ENCODE results near the gene CLEC18A.
A peak's percentile ranks its signal among the peaks of the same experiment; 100 is the strongest.

GRCh38 chr16:69930117-69930776 lies 20.9 kb upstream of the CLEC18A start:
- TF ChIP-seq CBX8 (IDR thresholded peaks at IDR 0.05) (no peak), CTCF (IDR thresholded peaks at IDR 0.05) (peak; percentile 85), HOXA7 (CRISPR knock-in tag; IDR thresholded peaks at IDR 0.05) (no peak), JUN (IDR thresholded peaks at IDR 0.05) (no peak), BHLHE40 (IDR thresholded peaks at IDR 0.05; ENCODE audit: low read depth, low read length) (no peak), JUNB (IDR thresholded peaks at IDR 0.05) (no peak), CBX2 (IDR thresholded peaks at IDR 0.05; ENCODE audit: borderline replicate concordance, low read depth) (no peak), PBX3 (IDR thresholded peaks at IDR 0.05) (no peak), POLR2A (IDR thresholded peaks at IDR 0.05; ENCODE audit: low read length) (no peak), RFX5 (IDR thresholded peaks at IDR 0.05) (no peak), SMC3 (IDR thresholded peaks at IDR 0.05) (peak; percentile 78), CHD2 (IDR thresholded peaks at IDR 0.05; ENCODE audit: low read length, partially characterized antibody) (no peak), EHMT2 (IDR thresholded peaks at IDR 0.05; ENCODE audit: low read depth) (no peak)
- TF ChIP-seq, protein P1, sequence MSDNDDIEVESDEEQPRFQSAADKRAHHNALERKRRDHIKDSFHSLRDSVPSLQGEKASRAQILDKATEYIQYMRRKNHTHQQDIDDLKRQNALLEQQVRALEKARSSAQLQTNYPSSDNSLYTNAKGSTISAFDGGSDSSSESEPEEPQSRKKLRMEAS (IDR thresholded peaks at IDR 0.05), result no peak
